GM12865 (cell line): ENCODE results near the gene MACC1.

Experiments used
- DNase-seq: peaks from one replicate; pipeline ENCODE4 v3.0.0; 2010; ENCODE audit warnings: low read depth
- H3K4me3 ChIP-seq: 2 replicates; pipeline ENCODE4 v1.5.1; 2011; ENCODE audit warnings: mild to moderate bottlenecking, low read depth, low read length, control low read depth
- CTCF ChIP-seq: IDR thresholded peaks from 2 replicates; pipeline ENCODE4 v1.5.1; 2011; ENCODE audit warnings: low read length, control low read depth, low read depth, inconsistent platforms; ENCODE audit not compliant: insufficient read depth; ENCODE audit errors: missing control alignments

MACC1 gene

GRCh38 chr7:20199015-20199737, 18.0 kb downstream of the MACC1 start:
- no peak for TF ChIP-seq CTCF
- peak; percentile 89 for DNase-seq
- peak overlapping the region; percentile 26; the same call in 1 of the 2 replicates for H3K4me3 ChIP-seq

- no peak for DNase-seq
Measured at GRCh38 chr7:20198260-20198659, 18.9 kb downstream of the MACC1 start.

GRCh38 chr7:20197837-20198236, 19.3 kb downstream of the MACC1 start:
- no peak for DNase-seq
- no peak overlapping the region for H3K4me3 ChIP-seq
- TF ChIP-seq CTCF: peak; percentile 29

More at GRCh38 chr7:20198260-20198659, 18.9 kb downstream of the MACC1 start:
- TF ChIP-seq CTCF: no peak
- H3K4me3 ChIP-seq: no peak overlapping the region

GRCh38 chr7:20197125-20197748, 19.9 kb downstream of the MACC1 start:
- TF ChIP-seq CTCF: no peak
- DNase-seq: no peak
- no peak overlapping the region for H3K4me3 ChIP-seq

- DNase-seq: no peak
- TF ChIP-seq CTCF: no peak
- no peak overlapping the region for H3K4me3 ChIP-seq
Measured at GRCh38 chr7:20194343-20194995, 22.7 kb downstream of the MACC1 start.

- TF ChIP-seq CTCF: no peak
- H3K4me3 ChIP-seq: no peak overlapping the region
Measured at GRCh38 chr7:20193873-20194272, 23.3 kb downstream of the MACC1 start.

More at GRCh38 chr7:20193873-20194272, 23.3 kb downstream of the MACC1 start:
- no peak for DNase-seq
